ENCODE data around the gene IQCC. TPM values are rescaled to one million over a fixed set of nuclear protein-coding genes. Genes with fewer than 3 reads are reported as not detected.

The IQCC gene
- total RNA-seq, 1 donor from 2014 or later, result 4.7 TPM

Other genes with a start within 250 kb of the IQCC start
- gene KHDRBS1, start 191.8 kb upstream of the IQCC start, total RNA-seq (ENCODE audit: low replicate concordance), result 136 and 202 TPM in 2 replicates
- 17.2 and 23.3 TPM in 2 replicates for gene TMEM39B, start 132.7 kb upstream of the IQCC start, total RNA-seq (ENCODE audit: low replicate concordance)
- 76.2 and 85.1 TPM in 2 replicates for gene KPNA6, start 97.6 kb upstream of the IQCC start, total RNA-seq (ENCODE audit: low replicate concordance)
- gene TXLNA, start 26.0 kb upstream of the IQCC start, total RNA-seq (ENCODE audit: low replicate concordance), result 54.0 and 60.4 TPM in 2 replicates
- 15.8 and 19.6 TPM in 2 replicates for gene CCDC28B, start 5.1 kb upstream of the IQCC start, total RNA-seq (ENCODE audit: low replicate concordance)
- not detected in 2 replicates for gene DCDC2B, start 3.4 kb downstream of the IQCC start, total RNA-seq (ENCODE audit: low replicate concordance)
- gene TMEM234, start 16.7 kb downstream of the IQCC start, total RNA-seq (ENCODE audit: low replicate concordance), result 33.9 and 35.4 TPM in 2 replicates
- 162 and 179 TPM in 2 replicates for gene EIF3I, start 16.7 kb downstream of the IQCC start, total RNA-seq (ENCODE audit: low replicate concordance)
- 1.4 and 2.1 TPM in 2 replicates for gene FAM167B, start 41.6 kb downstream of the IQCC start, total RNA-seq (ENCODE audit: low replicate concordance)
- not detected in 2 replicates for gene LCK, start 45.6 kb downstream of the IQCC start, total RNA-seq (ENCODE audit: low replicate concordance)
- 108 and 114 TPM in 2 replicates for gene HDAC1, start 86.4 kb downstream of the IQCC start, total RNA-seq (ENCODE audit: low replicate concordance)
- gene MARCKSL1, start 130.6 kb downstream of the IQCC start, total RNA-seq (ENCODE audit: low replicate concordance), result 247 and 465 TPM in 2 replicates
- gene FAM229A, start 156.8 kb downstream of the IQCC start, total RNA-seq (ENCODE audit: low replicate concordance), result 4.7 and 8.7 TPM in 2 replicates
- gene TSSK3, start 156.9 kb downstream of the IQCC start, total RNA-seq (ENCODE audit: low replicate concordance), result 2.1 and 3.8 TPM in 2 replicates
- 66.5 and 71.3 TPM in 2 replicates for gene BSDC1, start 188.8 kb downstream of the IQCC start, total RNA-seq (ENCODE audit: low replicate concordance)

Measured in type B pancreatic cell (in vitro differentiated cells).